Erythroblast (primary cell): Measurements from ENCODE around the gene CFAP46.

Experiments used
- GATA1 ChIP-seq: IDR thresholded peaks from 2 replicates; pipeline ENCODE4 v1.6.1; 2011; ENCODE audit warnings: low read depth, mild to moderate bottlenecking, control low read depth, low read length, moderate library complexity
- POLR2A ChIP-seq: IDR thresholded peaks from 2 replicates; pipeline ENCODE4 v1.6.1; 2011; ENCODE audit warnings: mild to moderate bottlenecking, low read length

DNA sequence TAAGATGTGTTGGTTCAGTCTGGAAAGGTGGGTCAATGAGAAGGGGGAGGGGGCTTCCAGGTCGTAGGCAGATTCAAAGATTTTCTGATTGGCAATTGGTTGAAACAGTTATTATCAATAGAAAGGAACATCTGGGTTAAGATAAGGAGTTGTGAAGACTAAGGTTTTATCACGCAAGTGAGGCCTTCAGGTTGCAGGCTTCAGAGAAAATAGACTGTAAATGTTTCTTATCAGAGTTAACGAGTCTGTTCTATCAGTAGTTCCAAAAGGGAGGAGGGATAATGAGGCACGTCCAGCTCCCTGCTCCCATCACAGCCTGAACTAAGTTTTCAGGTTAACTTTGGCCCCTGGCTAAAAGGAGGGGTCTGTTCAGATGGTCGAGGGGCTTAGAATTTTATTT lies 11.1 kb upstream of the CFAP46 start:
- TF ChIP-seq POLR2A (no peak), GATA1 (no peak)
